HG02938 (cell line): Measurements from ENCODE around the gene RAD23A.
A peak's percentile ranks its signal among the peaks of the same experiment; 100 is the strongest.
"Not testable (repeated sequence)": the region's sequence is repeated elsewhere in the genome, so short reads cannot be mapped to it uniquely, and the experiment has no call there.

Experiments
- ATAC-seq: cut with Tn5 transposase; IDR thresholded peaks from one replicate; pipeline ENCODE4 v1.9.1; 2021; ENCODE audit warnings: mild to moderate bottlenecking, moderate library complexity; ENCODE audit not compliant: unreplicated experiment

Gene RAD23A

DNA sequence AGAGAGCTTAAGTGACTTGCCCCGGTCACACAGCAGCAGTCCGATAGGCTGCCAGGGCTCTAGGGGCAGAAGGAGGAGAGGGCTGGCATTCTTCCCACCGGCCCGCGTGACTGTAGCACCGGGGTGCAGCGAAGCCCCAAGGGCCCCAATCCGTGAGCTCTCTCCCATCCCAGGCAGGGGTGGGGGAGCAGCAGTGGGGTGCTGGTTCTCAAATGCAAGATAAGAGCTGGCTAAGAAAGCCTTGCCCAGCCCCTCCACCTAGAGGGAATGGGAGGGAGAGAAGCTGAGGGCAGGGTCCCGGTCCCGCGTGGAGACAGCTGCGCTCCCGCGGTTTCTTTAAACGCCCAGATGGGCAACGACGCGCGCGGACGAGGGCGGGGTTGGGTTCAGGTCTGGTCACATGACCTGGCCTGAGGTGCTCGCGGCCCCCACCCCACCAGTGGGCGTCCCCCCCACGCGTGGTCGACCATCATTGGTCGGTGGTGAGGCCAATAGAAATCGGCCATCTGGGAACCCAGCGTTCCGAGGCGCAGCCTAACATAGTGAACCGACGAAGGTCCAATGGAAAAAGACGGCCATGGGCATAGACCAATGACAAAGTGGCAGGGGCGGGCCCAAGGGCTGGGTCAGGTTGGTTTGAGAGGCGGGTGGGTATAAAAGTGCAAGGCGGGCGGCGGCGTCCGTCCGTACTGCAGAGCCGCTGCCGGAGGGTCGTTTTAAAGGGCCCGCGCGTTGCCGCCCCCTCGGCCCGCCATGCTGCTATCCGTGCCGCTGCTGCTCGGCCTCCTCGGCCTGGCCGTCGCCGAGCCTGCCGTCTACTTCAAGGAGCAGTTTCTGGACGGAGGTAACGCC lies 7.5 kb upstream of the RAD23A start, which contains the start of gene CALR:
Gene CALR (plus strand): TSS at position 683 of the 852 bp plus-strand sequence. CDS start 71 bp downstream, at position 754.
- ATAC-seq = peak; percentile 86

DNA sequence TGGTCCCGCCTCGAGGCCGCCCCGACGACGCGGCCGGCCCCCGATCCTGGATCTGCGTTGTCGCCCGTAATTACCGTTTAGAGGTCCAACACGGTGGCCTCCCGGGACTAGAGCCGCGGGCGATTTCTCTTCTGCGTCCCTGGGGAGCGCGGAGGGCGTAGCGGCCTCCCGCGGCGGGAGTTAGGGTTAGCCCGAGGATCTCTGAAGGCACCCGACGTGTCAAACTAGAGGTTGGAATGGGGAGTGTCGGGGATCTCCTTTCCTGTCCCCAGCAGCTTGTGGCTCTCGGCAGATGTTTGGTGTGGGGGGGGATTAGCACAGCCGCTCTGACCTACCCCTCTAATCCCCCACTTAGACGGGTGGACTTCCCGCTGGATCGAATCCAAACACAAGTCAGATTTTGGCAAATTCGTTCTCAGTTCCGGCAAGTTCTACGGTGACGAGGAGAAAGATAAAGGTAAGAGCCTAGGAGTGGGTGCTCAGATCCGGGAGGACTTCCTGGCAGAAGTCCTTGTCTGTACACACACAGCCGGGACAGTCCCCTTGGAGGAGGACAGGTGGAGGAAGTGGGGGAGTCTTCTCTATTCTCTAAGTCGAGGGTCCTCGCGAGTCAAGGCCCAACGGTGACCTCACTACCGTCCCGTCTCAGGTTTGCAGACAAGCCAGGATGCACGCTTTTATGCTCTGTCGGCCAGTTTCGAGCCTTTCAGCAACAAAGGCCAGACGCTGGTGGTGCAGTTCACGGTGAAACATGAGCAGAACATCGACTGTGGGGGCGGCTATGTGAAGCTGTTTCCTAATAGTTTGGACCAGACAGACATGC lies 6.7 kb upstream of the RAD23A start:
- no peak for ATAC-seq

DNA sequence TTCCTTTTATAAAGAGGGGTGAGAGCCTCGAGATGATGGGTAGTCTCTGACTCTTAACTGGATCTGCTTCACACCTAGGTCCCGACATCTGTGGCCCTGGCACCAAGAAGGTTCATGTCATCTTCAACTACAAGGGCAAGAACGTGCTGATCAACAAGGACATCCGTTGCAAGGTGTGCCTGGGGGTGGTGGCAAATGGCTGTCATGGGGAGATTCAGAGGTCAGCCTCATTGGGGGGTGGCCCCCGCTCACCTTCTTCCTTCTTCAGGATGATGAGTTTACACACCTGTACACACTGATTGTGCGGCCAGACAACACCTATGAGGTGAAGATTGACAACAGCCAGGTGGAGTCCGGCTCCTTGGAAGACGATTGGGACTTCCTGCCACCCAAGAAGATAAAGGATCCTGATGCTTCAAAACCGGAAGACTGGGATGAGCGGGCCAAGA lies 5.7 kb upstream of the RAD23A start:
- no peak for ATAC-seq

DNA sequence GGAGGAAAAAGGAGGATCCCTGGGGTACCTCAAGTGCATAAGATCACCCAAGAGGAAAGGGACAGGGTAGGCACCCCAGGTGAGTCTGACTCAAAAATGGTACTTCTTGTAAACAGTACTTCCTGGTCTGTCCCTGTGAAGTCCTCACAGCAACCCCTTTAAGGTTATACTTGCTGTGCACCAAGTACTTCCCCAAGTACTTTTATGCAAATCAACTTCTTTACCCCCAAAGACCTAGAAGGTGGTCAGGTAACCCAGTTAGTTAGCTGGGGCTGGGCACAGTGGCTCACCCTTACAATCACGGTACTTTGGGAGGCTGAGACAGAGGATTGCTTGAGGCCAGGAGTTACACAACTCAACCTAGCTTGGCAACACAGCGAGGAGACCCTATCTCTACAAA lies 4.8 kb upstream of the RAD23A start:
- no peak for ATAC-seq

DNA sequence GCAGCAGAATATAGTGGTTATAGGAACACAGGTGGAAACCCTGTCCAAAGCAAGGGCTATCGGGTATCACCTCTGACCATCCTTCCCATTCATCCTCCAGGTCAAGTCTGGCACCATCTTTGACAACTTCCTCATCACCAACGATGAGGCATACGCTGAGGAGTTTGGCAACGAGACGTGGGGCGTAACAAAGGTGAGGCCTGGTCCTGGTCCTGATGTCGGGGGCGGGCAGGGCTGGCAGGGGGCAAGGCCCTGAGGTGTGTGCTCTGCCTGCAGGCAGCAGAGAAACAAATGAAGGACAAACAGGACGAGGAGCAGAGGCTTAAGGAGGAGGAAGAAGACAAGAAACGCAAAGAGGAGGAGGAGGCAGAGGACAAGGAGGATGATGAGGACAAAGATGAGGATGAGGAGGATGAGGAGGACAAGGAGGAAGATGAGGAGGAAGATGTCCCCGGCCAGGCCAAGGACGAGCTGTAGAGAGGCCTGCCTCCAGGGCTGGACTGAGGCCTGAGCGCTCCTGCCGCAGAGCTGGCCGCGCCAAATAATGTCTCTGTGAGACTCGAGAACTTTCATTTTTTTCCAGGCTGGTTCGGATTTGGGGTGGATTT lies 2.1 kb upstream of the RAD23A start:
- no peak for ATAC-seq

DNA sequence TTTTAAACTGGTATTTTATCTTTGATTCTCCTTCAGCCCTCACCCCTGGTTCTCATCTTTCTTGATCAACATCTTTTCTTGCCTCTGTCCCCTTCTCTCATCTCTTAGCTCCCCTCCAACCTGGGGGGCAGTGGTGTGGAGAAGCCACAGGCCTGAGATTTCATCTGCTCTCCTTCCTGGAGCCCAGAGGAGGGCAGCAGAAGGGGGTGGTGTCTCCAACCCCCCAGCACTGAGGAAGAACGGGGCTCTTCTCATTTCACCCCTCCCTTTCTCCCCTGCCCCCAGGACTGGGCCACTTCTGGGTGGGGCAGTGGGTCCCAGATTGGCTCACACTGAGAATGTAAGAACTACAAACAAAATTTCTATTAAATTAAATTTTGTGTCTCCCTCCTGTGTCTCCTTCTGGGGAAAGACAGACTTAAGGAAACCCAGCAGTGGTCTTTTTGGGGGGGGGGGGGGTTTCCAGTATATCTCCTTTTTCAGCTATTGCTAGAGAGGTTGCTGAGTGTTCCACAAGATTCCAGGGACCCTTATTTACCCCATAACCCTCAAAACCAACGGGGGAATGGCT lies 1.5 kb upstream of the RAD23A start:
- ATAC-seq = no peak

DNA sequence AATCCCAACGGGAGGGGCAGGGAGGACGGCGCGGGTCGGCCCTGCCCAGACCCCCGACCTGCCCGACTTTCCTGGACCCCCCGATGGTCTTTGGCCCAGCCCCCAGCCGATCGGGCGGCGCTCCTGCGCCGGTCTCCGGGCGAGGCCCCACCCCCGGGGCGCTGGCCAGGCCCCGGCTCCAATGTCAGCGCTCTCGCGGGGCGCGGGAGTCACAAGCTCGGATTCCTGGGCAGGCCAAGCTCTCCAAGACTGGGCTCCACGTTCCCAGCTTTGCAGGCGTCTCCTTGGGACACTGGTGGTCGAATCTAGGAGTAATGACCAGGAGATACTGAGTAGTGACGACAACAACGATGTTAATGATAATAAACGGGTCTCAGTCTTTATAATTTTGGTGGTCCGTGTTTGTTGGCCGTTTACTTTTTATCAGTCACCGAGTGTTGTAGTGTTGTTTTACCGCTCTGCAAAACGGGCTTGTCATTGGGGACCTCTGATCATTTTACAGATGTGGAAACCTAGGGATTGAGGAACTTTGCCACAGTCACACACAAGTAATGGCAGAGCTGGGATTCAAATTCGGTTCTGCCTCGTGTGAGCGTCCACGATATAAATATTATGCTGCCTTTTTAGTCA lies 545 bp downstream of the RAD23A start:
- ATAC-seq = peak; percentile 29

DNA sequence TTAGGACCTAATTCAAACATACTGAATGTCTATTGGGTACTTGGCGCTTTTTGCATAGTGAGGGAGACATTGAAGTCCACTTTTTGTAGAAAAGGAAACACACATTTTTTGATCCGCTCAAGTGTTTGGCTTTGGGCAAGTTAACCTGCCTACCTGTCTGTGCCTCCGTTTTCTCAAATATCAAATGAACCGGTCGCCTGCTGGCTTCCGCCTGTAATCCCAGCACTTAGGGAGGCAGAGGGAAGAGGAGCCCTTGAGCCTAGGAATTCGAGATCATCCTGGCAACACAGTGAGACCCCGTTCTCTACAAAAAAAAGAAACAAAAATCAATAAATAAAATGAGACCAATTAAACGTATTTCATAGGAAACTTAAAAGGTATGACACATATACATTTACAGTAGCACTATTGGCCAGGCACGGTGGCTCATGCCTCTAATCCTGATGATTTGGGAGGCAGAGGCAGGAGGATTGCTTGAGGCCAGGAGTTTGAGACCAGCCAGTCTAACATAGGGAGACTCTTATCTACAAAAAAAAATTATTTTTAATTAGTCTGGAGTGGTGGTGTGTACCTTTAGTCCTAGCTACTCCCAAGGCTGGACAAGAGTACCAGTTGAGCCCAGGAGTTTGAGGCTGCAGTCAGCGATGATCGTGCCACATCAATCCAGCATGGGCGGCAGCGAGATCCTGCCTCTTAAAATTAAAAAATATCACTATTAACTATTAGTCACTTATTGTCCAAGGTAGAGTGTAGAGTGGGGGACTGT lies 1.3 kb downstream of the RAD23A start:
- no peak for ATAC-seq

DNA sequence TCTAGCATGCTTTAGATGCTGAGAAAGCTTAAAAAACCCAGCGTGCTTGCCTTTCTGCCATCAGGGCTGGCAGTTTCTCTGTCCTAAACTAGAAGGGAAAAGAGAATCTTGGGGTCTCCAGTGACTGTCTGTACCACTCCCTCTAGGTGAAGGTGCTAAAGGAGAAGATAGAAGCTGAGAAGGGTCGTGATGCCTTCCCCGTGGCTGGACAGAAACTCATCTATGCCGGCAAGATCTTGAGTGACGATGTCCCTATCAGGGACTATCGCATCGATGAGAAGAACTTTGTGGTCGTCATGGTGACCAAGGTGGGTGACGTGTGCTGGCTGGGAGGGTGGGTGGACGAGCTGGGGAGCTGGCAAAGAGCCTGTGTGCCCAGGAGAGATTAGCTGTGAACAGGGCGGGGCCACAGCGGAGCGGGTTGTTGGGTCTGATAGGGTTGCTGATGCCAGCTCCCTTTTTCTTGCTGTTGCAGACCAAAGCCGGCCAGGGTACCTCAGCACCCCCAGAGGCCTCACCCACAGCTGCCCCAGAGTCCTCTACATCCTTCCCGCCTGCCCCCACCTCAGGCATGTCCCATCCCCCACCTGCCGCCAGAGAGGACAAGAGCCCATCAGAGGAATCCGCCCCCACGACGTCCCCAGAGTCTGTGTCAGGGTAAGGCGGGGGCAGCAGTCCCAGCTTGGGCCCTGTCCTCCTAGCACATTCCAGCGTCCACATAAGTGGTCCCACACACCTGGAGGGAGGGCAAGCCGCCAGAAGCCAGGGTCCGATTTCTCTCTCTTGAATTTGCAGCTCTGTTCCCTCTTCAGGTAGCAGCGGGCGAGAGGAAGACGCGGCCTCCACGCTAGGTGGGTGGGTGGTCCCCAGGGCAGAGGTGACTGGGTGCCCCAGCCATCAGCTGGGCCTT lies 2.3 kb downstream of the RAD23A start:
- ATAC-seq = no peak

DNA sequence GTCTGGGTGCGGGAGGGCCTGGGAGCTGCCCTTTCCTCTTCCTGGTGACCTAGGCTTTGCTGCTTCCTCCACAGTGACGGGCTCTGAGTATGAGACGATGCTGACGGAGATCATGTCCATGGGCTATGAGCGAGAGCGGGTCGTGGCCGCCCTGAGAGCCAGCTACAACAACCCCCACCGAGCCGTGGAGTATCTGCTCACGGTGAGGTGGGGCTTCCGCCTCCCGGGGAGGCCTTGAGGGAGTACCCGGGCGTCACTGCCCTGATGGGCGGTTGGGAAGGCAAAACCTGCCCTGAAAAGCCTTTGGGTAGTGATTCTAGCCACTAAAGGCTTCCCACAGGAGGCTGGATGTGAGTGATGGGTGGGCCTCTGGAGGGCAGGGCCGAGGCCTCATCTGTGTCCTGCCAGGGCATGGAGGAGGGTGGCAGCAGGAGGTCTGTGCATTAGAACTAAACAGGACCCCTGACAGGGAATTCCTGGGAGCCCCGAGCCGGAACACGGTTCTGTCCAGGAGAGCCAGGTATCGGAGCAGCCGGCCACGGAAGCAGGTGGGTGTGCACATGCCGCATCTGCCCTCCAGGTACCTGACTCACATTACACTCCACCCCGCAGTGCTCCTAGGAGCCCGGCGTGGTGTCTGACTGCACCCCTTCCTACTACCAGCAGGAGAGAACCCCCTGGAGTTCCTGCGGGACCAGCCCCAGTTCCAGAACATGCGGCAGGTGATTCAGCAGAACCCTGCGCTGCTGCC lies 3.1 kb downstream of the RAD23A start:
- no peak for ATAC-seq

DNA sequence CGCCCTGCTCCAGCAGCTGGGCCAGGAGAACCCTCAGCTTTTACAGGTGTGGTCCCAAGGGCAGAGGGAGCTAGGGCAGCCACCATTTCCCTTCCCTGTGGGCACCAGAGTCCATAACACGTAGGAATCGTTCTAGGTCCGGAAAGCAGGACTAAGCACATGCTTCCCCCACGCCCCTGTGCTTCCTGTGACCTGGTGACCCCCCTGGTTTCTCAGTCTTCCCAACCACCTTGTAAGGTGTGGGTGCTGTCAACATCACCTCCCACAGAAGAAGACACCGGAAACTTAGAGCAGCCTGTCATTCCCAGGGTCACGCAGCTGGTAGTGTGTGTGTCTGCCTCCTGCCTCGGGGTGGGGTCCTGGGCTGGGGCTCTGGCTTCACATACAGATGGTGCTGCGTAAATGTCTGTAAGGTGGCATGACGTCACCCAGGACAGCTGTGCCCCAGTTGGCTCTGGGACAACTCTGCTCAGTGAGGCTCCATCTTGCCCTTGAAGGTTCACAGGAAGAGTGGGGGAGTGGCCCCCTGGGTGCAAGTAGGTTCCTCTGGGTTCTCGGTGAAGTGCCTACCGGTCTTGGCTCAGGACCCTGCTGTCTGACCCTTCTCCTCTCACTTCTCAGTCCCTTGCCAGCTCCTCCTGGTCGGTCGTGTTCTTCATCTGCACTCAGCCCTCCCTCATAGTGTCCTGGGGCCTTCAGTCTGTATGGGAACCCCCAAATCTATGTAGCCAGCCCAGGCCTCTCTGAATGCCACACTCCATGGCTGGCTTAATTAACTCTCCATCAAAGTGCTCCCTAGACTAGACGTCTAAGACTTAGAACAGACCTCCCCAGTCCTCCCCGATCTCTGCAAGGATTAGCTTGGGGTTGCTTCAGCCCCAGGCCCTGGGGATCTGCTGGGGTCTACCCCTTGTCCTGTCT lies 4.0 kb downstream of the RAD23A start:
- ATAC-seq = no peak

DNA sequence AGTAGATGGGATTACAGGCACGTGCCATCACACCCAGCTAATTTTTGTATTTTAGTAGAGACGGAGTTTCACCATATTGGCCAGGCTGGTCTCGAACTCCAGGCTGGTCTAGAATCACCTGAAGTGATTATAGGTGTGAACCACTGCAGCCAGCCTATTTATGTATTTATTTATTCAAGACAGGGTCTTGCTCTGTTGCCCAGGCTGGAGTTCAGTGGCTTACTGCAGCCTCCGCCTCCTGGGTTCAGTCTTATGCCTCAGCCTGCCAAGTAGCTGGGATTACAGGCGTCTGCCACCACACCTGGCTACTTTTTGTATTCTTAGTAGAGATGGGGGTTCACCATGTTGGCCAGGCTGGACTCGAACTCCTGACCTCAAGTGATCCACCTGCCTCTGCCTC lies 6.4 kb downstream of the RAD23A start:
- ATAC-seq = not testable (repeated sequence)

DNA sequence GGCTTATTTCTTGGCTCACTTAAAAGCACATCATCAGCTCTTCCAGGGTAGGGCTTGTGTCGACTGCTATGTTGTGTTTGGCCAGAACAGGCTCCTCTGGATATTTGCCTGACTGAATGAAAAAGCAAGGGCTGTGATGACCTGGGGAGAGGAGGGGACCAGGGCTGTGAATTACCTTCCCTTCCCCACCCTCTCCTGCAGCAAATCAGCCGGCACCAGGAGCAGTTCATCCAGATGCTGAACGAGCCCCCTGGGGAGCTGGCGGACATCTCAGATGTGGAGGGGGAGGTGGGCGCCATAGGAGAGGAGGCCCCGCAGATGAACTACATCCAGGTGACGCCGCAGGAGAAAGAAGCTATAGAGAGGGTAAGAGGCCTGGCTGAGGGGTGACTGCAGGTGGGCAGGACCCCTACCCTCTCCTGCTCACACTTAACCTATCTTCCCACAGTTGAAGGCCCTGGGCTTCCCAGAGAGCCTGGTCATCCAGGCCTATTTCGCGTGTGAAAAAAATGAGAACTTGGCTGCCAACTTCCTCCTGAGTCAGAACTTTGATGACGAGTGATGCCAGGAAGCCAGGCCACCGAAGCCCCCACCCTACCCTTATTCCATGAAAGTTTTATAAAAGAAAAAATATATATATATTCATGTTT lies 7.0 kb downstream of the RAD23A start:
- no peak for ATAC-seq

DNA sequence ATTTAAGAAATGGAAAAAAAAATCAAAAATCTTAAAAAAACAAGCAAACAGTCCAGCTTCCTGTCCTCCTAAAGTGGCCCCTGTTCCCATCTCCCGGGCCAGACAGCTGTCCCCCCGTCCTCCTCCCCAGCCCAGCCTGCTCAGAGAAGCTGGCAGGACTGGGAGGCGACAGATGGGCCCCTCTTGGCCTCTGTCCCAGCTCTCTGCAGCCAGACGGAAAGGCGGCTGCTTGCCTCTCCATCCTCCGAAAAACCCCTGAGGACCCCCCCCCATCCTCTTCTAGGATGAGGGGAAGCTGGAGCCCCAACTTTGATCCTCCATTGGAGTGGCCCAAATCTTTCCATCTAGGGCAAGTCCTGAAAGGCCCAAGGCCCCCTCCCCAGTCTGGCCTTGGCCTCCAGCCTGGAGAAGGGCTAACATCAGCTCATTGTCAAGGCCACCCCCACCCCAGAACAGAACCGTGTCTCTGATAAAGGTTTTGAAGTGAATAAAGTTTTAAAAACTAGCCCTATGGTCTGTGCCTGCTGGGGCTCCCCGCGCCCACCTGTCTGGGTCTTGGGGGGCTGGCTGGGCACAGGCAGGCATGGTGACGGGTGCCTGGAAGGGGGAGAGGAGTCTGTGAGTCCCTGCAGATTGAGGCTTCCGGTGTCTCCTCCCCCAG lies 7.6 kb downstream of the RAD23A start:
- no peak for ATAC-seq

DNA sequence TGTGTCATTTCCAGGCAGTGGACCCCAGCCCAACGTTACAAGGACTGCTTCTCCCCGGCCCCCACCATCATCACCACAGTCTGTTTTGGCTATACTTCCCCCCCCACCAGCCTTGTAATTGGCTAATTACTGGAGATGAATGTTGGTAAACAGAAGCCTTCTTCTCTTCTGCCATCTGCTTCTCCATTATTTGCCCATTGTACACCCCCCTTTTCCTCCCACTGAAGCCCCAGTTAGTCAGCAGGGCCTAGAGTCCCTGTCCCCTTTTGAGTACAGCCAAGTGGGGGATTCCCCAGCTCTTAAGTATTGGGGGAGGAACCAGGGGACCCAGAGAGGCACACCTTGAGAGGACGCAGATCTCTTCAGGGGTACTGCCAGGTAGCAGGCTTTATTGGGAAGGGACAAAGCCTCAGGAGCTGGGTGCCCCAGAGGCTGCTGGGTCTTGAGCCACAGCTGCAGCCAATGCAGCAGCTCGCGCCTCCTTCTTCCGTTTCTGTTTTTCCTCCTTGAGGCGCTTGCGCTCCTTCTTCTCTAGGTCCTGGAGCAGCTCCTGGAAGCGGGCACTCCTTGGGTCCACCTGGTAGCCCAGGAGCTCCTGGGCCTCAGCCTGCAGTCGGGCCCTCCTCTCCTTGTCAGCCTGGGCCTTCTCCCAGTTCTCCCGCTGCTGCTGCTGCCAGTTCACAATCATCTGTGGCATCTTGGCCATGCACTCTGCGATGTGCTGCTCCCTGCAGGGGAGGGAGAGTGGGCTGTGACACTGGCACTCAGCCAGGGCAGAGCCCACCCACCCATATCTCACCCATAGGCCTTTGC lies 8.3 kb downstream of the RAD23A start:
- no peak for ATAC-seq
